OCI-LY7 (cell line): ENCODE data around the gene ABCD1.

Experiments used
- EZH2phosphoT487 ChIP-seq: fragments of 200-600 bp; sonication (generic); IDR thresholded peaks from 2 replicates; pipeline ENCODE4 v1.6.1; 2018; ENCODE audit warnings: low read depth, borderline replicate concordance, mild to moderate bottlenecking, mixed run types, antibody characterized with exemption, low read length, moderate library complexity, mixed read lengths
- TF ChIP-seq, protein P1 (sequence below): fragments of 200-600 bp; sonication (generic); conservative IDR thresholded peaks from 2 replicates; pipeline ENCODE4 v1.5.1; 2014; ENCODE audit warnings: mild to moderate bottlenecking, antibody characterized with exemption, low read length, moderate library complexity, mixed read lengths

DNA sequence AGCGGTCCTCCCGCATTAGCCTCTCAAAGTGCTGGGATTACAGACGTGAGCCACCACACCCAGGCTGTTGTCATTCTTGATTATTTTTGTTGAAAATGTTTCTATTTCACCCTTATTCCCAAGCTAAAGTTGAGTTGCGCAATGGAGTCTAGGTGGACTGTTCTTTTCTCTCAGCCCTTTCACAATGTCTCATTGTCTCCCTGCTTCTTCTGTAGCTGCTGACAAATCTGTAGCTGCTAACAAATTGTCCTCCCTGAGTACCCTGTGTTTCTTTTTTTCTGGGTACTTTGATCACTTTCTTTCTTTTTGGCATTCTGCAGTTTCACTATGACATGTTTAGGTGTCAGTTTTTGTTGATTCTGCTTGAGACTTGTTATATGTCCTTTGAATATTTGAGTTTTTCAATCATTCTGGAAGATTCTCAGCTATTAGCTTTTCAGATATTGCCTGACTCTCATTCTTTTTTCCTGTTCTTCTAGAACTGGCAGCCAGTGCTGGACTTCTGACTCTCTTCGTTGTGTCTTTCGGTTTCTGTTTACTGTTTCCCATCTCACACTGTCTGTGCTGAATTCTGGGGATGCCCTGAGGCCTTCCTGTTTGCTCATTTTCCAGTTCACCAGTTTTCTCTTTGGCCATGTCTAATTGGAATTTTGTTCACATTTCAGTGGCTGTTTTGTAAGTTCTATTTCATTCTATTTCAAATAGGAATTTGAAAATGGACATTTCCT lies 6.6 kb downstream of the ABCD1 start:
- TF ChIP-seq, protein P1, sequence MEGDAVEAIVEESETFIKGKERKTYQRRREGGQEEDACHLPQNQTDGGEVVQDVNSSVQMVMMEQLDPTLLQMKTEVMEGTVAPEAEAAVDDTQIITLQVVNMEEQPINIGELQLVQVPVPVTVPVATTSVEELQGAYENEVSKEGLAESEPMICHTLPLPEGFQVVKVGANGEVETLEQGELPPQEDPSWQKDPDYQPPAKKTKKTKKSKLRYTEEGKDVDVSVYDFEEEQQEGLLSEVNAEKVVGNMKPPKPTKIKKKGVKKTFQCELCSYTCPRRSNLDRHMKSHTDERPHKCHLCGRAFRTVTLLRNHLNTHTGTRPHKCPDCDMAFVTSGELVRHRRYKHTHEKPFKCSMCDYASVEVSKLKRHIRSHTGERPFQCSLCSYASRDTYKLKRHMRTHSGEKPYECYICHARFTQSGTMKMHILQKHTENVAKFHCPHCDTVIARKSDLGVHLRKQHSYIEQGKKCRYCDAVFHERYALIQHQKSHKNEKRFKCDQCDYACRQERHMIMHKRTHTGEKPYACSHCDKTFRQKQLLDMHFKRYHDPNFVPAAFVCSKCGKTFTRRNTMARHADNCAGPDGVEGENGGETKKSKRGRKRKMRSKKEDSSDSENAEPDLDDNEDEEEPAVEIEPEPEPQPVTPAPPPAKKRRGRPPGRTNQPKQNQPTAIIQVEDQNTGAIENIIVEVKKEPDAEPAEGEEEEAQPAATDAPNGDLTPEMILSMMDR, result no peak
- TF ChIP-seq EZH2phosphoT487, result no peak
